NT2/D1 (cell line): Measurements from ENCODE around the gene ASB3.
"Not testable (repeated sequence)": the region's sequence is repeated elsewhere in the genome, so short reads cannot be mapped to it uniquely, and the experiment has no call there.

Experiments used
- YY1 ChIP-seq: IDR thresholded peaks from 2 replicates; pipeline ENCODE4 v1.6.1; 2011; ENCODE audit not compliant: insufficient read length, insufficient read depth
- ZNF274 ChIP-seq: IDR thresholded peaks from 2 replicates; pipeline ENCODE4 v1.6.1; 2011; ENCODE audit warnings: mild to moderate bottlenecking, low read depth, low read length

GRCh38 chr2:53720944-53721343 is 65.8 kb downstream of the ASB3 start:
- TF ChIP-seq YY1, ZNF274: not testable (repeated sequence)
